Activated naive CD4-positive, alpha-beta T cell treated with anti-CD3 and anti-CD28 coated beads, Interleukin-2, amount 50 U/mL, for 24 hours (primary cell): Measurements from ENCODE around the gene IL20RB.
A peak's percentile ranks its signal among the peaks of the same experiment; 100 is the strongest.

ENCODE experiments used
- H3K27ac Mint-ChIP-seq: one replicate; pipeline ENCODE4 v1.8.0; 2021; ENCODE audit warnings: mild to moderate bottlenecking, mixed read lengths
- H3K27me3 Mint-ChIP-seq: one replicate; pipeline ENCODE4 v1.8.0; 2021; ENCODE audit warnings: mixed read lengths
- H3K36me3 Mint-ChIP-seq: one replicate; pipeline ENCODE4 v1.8.0; 2021; ENCODE audit warnings: mixed read lengths
- H3K4me1 Mint-ChIP-seq: one replicate; pipeline ENCODE4 v1.8.0; 2021; ENCODE audit warnings: mixed read lengths
- H3K4me3 Mint-ChIP-seq: one replicate; pipeline ENCODE4 v1.8.0; 2021; ENCODE audit warnings: mild to moderate bottlenecking, mixed read lengths
- H3K9me3 Mint-ChIP-seq: one replicate; pipeline ENCODE4 v1.8.0; 2021; ENCODE audit warnings: mixed read lengths

The IL20RB gene

DNA sequence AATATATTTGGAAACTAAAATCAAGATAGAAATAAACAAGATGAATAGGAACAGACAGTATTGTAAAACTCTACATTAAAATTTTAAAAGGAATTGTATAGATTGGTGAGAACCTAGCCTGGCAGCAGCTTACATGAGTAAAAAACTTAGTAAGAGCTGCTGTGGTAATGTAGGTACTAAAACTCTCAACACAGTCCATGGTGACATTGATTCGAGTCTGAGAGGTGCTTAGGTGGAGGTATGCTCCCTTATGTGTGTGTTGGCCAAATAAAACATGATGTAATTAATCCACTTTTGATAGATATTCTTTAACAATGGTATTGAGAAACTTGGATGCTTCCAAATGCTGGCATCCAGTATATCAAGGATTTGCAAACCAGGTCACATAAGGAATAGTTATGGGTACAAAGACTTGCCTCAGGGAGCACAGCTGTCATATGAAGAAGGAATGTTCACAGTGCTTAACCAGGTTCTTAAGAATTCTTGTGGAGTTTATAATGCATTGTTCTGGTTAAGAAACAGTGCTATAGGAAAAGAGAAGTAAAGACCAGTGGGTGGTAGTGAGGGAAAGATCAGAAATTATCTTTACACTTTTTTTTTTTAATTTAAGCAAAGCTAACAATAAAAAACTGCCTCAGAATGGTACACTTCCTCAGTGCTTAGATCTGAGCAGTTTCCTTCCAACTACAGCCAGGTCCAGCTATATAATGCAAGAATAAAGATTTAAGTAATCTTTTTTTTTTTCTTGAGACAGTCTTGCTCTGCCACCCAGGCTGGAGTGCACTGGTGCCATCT lies 24.6 kb upstream of the IL20RB start:
- H3K27me3 Mint-ChIP-seq = no peaks in the 10 kb centered on the region
- H3K27ac Mint-ChIP-seq = peak overlapping the region; percentile 62
- H3K4me3 Mint-ChIP-seq = peak overlapping the region; percentile 0
- H3K36me3 Mint-ChIP-seq = peaks cover 34% of the 10 kb centered on the region
- H3K9me3 Mint-ChIP-seq = peaks cover 4% of the 10 kb centered on the region
- H3K4me1 Mint-ChIP-seq = peaks cover 73% of the 10 kb centered on the region

DNA sequence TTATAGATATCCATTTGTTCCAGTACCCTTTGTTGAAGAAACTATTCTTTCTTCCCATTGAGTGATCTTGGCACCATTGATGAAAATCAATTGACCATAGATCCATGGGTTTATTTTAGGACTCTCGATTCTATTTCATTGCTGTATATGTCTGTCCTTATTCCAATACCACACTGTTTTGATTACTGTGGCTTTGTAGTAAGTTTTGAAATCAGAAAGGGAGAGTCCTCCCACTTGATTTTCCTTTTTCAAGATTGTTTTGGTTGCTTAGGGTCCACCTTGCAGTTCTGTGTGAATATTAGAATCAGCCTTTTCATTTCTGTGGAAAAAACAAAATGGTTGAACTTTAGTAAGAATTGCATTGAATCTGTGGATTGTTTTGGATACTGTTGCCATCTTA lies 20.6 kb upstream of the IL20RB start:
- peaks cover 85% of the 10 kb centered on the region for H3K4me1 Mint-ChIP-seq
- H3K9me3 Mint-ChIP-seq = peaks cover 4% of the 10 kb centered on the region
- peaks cover 32% of the 10 kb centered on the region for H3K36me3 Mint-ChIP-seq
- no peak overlapping the region for H3K27ac Mint-ChIP-seq
- H3K27me3 Mint-ChIP-seq = no peaks in the 10 kb centered on the region
- H3K4me3 Mint-ChIP-seq = no peak overlapping the region

DNA sequence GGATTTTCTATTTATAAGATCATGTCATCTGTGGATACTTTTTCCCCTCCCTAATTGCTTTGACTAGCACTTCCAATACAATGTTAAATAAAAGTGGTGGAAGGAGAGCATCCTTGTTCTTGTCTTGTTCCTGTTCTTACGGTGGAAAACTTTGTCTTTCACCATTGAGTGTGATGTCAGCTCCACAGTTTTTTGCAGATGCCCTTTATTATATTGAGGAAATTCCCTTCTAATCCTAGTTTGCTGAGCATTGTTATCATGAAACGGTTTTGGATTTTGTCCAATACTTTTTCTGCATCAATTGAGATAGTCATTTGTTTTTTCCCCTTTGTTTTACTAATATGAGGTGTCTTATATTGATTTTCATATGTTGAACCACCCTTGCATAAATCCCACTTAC lies 19.9 kb upstream of the IL20RB start:
- no peak overlapping the region for H3K4me3 Mint-ChIP-seq
- H3K36me3 Mint-ChIP-seq = peaks cover 34% of the 10 kb centered on the region
- peak overlapping the region; percentile 59 for H3K27ac Mint-ChIP-seq
- H3K4me1 Mint-ChIP-seq = peaks cover 85% of the 10 kb centered on the region
- H3K27me3 Mint-ChIP-seq = no peaks in the 10 kb centered on the region
- peaks cover 4% of the 10 kb centered on the region for H3K9me3 Mint-ChIP-seq

DNA sequence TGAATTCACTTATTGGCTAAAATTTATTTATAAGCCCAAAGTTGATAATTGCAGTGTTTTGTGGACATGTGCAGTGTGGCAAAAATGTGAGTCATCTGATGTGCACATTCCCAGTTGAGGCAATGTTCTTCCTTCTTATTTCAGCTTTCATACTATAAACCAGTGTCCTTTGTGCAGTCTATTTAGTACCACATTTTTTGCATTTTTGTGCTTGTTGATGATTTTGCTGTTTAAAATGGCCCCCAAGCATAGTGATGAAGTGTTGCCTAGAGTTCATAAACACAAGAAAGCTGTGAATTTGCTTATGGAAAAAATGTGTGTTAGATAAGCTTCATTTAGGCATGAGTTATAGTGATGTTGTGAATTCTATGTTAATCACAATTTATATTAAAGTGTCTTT lies 19.4 kb upstream of the IL20RB start:
- Mint-ChIP-seq H3K27ac (peak overlapping the region; percentile 8), H3K36me3 (peaks cover 32% of the 10 kb centered on the region), H3K27me3 (no peaks in the 10 kb centered on the region), H3K4me3 (no peak overlapping the region), H3K4me1 (peaks cover 85% of the 10 kb centered on the region), H3K9me3 (peaks cover 4% of the 10 kb centered on the region)

DNA sequence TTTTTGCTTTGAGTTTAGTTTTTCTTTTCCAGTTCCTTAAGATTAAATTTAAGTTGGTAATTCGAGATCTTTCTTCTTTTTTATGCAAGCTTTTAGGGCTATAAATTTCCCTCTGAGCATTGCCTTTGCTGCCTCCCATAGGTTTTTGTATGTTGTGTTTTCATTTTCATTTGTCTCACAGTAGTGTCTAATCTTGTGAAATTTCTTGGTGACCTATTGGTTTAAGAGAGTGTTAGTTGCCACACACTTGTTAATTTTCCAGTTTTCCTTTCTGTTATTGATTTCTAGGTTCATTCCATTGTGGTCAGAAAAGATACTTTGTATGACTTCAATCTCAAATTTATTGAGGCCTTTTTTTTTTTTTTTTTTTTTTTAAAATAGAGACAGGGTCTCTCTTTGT lies 18.3 kb upstream of the IL20RB start:
- Mint-ChIP-seq H3K9me3 (peaks cover 4% of the 10 kb centered on the region), H3K36me3 (peaks cover 28% of the 10 kb centered on the region), H3K27me3 (no peaks in the 10 kb centered on the region), H3K27ac (peak overlapping the region; percentile 65), H3K4me1 (peaks cover 84% of the 10 kb centered on the region), H3K4me3 (peak overlapping the region; percentile 61)

DNA sequence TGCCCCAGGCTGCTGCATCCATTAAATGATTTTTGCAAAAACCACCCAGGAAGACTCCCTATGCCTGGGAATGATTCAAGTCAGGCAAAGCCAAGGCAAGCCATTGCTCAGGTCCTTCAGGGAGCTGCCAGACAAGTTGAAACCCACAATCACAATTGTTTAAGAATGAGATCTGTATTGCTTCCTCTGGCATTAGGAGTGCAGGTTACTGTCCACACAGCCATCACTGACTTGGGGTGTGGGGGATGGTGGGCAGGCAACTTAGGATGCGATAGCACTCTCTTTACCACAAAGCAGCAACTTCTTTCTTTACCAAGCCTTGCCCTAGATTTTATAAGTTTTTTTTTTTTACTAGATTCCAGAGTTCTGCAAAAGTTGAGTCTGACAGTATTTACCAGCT lies 15.0 kb upstream of the IL20RB start:
- peak overlapping the region; percentile 80 for H3K27ac Mint-ChIP-seq
- peaks cover 25% of the 10 kb centered on the region for H3K36me3 Mint-ChIP-seq
- no peak overlapping the region for H3K4me3 Mint-ChIP-seq
- peaks cover 69% of the 10 kb centered on the region for H3K4me1 Mint-ChIP-seq
- no peaks in the 10 kb centered on the region for H3K27me3 Mint-ChIP-seq
- no peaks in the 10 kb centered on the region for H3K9me3 Mint-ChIP-seq

DNA sequence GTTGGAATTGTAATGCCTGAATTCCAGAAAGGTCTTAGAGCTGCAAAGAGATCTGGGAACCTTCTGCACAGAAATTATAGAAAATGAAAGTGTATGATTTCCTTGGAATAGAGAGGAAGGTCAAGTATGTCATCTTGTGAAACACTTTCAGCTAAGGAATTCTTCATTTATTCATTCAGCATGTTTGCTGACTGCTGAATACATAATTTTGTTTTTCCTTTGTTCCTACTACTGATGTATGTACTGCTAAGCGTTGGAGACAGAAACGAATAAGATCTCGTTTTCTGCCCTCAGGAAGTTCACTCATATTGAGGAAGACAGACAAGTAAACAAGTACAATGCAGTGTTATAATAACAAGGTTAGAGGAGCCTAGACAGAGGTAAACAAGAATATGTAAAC lies 14.3 kb upstream of the IL20RB start:
- no peaks in the 10 kb centered on the region for H3K27me3 Mint-ChIP-seq
- H3K36me3 Mint-ChIP-seq = peaks cover 23% of the 10 kb centered on the region
- H3K27ac Mint-ChIP-seq = no peak overlapping the region
- H3K4me1 Mint-ChIP-seq = peaks cover 65% of the 10 kb centered on the region
- H3K4me3 Mint-ChIP-seq = no peak overlapping the region
- H3K9me3 Mint-ChIP-seq = no peaks in the 10 kb centered on the region

DNA sequence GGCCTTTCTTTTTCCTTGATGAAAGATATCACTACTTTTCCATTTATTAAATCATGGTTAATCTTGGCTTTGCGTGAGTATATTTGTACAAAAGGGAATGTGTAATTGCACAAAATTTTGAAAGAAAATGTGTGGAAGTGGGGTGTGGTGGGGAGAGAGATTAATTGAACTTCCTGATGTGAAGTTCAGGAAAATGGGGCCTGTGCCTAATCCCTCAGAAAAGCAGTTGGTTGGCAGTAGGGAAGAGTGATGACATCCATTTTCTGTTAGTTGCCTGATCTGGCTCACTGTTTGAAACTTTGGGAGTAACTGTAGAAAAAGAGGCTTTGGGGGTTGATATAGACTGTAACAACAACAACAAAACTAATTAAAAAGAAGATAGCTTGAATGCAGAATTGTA lies 10.8 kb upstream of the IL20RB start:
- Mint-ChIP-seq H3K4me3 (no peak overlapping the region), H3K27ac (no peak overlapping the region), H3K36me3 (peaks cover 24% of the 10 kb centered on the region), H3K4me1 (peaks cover 34% of the 10 kb centered on the region), H3K27me3 (no peaks in the 10 kb centered on the region), H3K9me3 (no peaks in the 10 kb centered on the region)

DNA sequence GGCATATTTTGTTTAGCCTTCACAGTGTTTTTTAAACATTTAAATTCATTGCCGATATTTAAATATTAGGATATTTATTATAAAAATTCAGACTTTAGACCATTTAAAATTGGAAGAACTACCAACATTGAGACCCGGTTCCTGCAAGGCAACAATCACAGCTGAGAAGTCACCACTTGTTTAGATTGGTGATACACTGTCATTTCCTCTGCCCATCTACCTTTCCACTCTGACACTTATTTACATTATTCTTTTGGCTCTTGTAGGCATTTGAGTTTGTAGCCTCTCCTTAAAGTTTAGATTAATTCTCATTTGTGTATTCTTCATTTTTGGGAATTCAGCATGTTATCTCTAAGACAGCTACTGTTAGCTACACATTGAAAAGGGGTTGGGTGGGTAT lies 10.3 kb upstream of the IL20RB start:
- Mint-ChIP-seq H3K27ac (no peak overlapping the region), H3K27me3 (no peaks in the 10 kb centered on the region), H3K36me3 (peaks cover 24% of the 10 kb centered on the region), H3K4me1 (peaks cover 30% of the 10 kb centered on the region), H3K9me3 (no peaks in the 10 kb centered on the region), H3K4me3 (no peak overlapping the region)

DNA sequence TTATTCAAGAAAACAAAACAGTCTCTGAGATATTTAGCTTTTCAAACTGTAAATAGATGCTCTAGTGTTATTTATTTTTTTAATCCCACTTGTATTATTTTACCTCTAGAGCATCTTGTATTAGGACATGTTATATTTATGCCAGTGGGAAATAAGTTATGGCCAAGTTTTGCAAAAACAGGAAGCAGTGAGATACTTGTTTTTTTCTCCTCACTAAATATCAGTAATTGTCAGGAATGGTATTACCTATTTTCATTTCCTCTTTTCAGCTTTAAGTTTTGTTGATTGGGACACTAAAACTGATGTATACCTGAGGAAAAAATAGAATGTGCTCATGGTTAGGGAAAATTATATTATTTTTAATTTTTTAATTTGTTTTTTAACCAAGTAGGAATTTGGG lies 8.6 kb upstream of the IL20RB start:
- Mint-ChIP-seq H3K36me3 (peaks cover 17% of the 10 kb centered on the region), H3K27ac (no peak overlapping the region)

DNA sequence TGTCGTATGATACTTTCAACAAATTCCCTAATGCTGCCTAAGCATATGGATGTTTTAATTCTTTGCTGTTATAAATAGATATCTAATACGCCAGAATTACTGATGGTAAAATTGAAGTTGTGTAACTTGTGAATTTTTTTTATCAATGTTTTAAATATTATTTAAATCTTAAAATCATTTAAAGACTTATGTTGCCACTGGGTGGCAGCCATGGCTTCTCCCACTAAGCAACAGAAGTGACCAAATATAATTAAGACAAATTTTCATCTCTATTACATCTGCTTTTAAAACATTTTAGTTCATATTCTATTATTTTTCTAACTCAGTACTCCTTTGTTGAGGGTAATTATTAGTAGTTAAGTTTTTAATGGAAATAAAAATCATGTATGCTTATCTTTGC lies 8.1 kb upstream of the IL20RB start:
- H3K27ac Mint-ChIP-seq = no peak overlapping the region
- no peaks in the 10 kb centered on the region for H3K9me3 Mint-ChIP-seq
- H3K4me3 Mint-ChIP-seq = no peak overlapping the region
- peaks cover 17% of the 10 kb centered on the region for H3K36me3 Mint-ChIP-seq
- no peaks in the 10 kb centered on the region for H3K27me3 Mint-ChIP-seq
- H3K4me1 Mint-ChIP-seq = peaks cover 30% of the 10 kb centered on the region

More for the DNA sequence above, 8.6 kb upstream of the IL20RB start:
- no peak overlapping the region for H3K4me3 Mint-ChIP-seq
- H3K9me3 Mint-ChIP-seq = no peaks in the 10 kb centered on the region
- H3K27me3 Mint-ChIP-seq = no peaks in the 10 kb centered on the region
- H3K4me1 Mint-ChIP-seq = peaks cover 27% of the 10 kb centered on the region

DNA sequence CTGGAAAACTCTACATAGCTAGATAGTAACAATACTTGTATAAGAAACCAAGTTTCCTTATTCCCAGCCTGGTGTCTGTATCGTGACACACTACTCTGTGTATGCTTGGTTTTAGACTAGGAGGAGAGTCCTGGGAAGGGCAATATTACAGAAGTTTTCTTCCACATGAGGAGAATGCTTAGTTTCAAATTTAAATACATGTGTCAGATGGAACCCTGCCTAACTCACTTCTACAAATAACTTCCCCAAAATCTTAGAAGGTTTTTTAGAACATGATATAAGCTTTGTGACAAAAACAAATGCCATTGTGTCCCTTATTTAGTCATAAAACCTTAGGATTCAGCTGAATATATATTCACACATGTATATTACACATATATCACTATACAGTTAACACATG lies 7.2 kb upstream of the IL20RB start:
- H3K36me3 Mint-ChIP-seq = peaks cover 15% of the 10 kb centered on the region
- peaks cover 39% of the 10 kb centered on the region for H3K4me1 Mint-ChIP-seq
- no peak overlapping the region for H3K27ac Mint-ChIP-seq
- H3K4me3 Mint-ChIP-seq = no peak overlapping the region
- H3K9me3 Mint-ChIP-seq = no peaks in the 10 kb centered on the region
- H3K27me3 Mint-ChIP-seq = no peaks in the 10 kb centered on the region

DNA sequence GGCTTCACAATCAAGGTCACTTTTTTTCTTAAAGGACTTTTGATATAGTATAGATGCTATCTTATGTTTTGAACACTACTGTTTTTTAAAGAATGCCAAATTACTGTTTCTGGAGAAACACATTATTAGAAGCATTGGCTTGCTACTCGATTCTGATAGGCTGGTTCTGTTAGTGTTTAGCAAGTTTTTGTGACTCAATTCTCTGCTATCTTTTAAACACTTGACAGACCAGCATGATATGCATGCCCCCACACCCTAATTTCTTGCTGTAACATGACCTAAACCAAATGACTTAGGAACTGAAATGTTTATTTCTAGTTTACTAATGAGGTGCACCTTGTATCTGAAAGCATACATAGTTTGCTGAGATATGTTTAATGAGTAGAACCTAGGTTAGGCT lies 5.5 kb upstream of the IL20RB start:
- no peaks in the 10 kb centered on the region for H3K9me3 Mint-ChIP-seq
- peaks cover 34% of the 10 kb centered on the region for H3K4me1 Mint-ChIP-seq
- no peak overlapping the region for H3K4me3 Mint-ChIP-seq
- H3K36me3 Mint-ChIP-seq = peaks cover 3% of the 10 kb centered on the region
- H3K27ac Mint-ChIP-seq = no peak overlapping the region
- no peaks in the 10 kb centered on the region for H3K27me3 Mint-ChIP-seq

DNA sequence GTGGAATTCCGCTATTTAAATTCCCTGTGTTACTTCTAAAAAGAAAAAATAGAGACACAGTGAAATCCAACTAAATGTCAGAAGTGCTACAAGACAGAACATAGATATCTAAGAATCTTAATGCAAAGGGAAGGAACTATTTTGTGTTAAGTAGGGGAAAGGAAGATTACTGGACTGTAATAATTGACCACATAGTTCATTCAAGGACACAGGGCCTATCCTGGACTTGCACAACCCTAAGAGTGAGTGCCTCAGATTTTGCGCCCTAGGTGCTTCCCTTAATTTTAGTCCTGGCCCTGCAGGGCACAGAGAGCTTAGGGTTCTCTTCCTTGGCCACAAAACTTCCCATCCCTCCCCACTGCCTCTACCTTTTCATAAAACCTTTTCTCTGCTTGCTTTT lies 3.5 kb upstream of the IL20RB start:
- Mint-ChIP-seq H3K27me3 (no peaks in the 10 kb centered on the region), H3K4me1 (peaks cover 26% of the 10 kb centered on the region), H3K27ac (no peak overlapping the region)

DNA sequence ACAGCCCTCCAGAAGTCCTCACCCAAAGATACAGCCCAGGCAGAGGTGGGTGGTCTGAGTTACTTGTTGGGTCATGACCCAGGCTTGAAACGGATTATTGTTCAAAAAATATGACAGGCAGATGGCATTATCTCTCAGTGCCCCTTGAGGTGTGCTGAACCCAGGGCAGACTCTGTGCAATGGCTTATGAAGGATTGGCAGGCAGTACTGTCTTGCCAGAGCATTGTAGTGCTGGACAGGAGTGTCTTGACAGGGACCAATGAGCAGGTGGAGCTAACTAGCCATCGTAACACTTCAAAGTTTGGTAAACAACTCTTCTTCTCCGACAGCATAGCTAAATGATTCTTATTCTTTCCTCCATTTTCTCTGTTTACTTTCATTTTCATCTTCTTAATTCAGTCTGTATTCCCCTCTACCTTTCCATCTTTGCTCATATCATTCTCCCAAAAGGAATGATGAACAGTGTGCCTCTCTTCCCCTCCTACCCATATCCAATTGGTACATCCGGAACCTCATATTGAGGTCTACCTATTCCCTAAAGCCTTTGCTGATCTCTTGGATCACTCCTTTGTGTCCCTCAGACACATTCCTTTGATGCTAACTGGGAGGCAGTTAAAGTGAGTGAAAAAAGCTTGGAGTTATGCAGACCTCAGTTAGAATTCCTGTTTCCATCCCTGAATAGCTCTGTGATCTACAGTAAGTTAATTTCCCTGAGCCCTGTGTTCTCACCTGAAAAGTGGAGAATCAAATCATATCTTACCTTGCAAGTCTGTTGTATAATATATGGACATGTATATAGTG lies 2.6 kb upstream of the IL20RB start:
- Mint-ChIP-seq H3K27ac (peak overlapping the region; percentile 74), H3K36me3 (peaks cover 1% of the 10 kb centered on the region), H3K27me3 (no peaks in the 10 kb centered on the region), H3K4me3 (no peak overlapping the region), H3K4me1 (peaks cover 26% of the 10 kb centered on the region), H3K9me3 (no peaks in the 10 kb centered on the region)

More for the DNA sequence above, 3.5 kb upstream of the IL20RB start:
- Mint-ChIP-seq H3K36me3 (peaks cover 1% of the 10 kb centered on the region), H3K4me3 (no peak overlapping the region), H3K9me3 (no peaks in the 10 kb centered on the region)

DNA sequence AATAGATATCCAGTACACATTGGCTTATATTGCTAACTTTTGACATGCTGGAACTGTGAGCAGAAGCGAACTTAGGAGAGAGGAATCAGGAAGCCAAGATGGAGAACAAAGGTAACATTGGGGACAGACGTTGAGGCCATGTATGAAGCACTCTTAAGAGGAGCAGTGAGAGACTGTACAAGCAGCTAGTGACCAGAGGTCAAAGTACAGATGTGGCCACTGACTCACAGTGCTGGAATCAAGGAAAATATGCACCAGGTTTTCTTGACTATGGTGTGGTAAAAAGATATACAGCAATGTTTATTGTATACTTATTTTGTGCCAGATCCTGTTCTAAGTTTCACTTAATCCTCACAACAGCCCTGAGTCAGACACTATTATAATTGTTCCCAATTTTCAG lies 2.0 kb upstream of the IL20RB start:
- H3K27ac Mint-ChIP-seq = no peak overlapping the region
- H3K36me3 Mint-ChIP-seq = peaks cover 1% of the 10 kb centered on the region
- peaks cover 26% of the 10 kb centered on the region for H3K4me1 Mint-ChIP-seq
- no peaks in the 10 kb centered on the region for H3K27me3 Mint-ChIP-seq
- no peak overlapping the region for H3K4me3 Mint-ChIP-seq
- H3K9me3 Mint-ChIP-seq = no peaks in the 10 kb centered on the region
